ENCODE results near the gene NEGR1. TPM values are rescaled to one million over a fixed set of nuclear protein-coding genes. Genes with fewer than 3 reads are reported as not detected.

Gene NEGR1
- total RNA-seq, 4 donors from 2014 or later, result 4.6 to 5.7 (median 5.0) TPM

DNA sequence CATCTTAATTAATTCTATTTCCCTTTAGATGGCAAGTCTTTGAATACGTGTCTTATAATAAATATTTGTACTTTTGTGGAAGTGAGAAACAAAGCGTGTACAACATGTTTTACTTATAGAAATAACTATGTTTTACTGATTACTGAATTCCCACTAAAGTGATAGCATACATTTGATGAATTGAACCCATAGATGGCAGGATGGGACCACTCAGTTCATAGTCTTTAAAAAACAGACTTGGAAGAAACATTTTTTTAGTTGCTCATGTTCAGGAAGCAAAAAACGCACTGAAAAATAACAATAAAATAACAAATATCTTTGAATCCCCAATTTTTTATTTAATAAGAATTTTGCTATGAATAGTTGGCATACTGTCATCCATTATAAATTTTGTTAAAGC is 694.4 kb downstream of the NEGR1 start:
- no peak for DNase-seq
- Histone ChIP-seq H3K9me3 (no peaks in the 10 kb centered on the region), H3K36me3 (no peaks in the 10 kb centered on the region), H3K27ac (no peak overlapping the region), H3K27me3 (no peaks in the 10 kb centered on the region), H3K4me1 (no peaks in the 10 kb centered on the region), H3K4me3 (no peak overlapping the region)
- intact Hi-C loops (cut with DNase I; ENCODE audit: low total_unique reads) (no loop called here), in situ Hi-C loops (cut with MboI; ENCODE audit: low sequenced_read_pairs in 4 of 4) (no loop called here)
- no peak for ATAC-seq
- no peak for TF ChIP-seq POLR2A (IDR thresholded peaks at IDR 0.05)
- TF ChIP-seq, protein P1, sequence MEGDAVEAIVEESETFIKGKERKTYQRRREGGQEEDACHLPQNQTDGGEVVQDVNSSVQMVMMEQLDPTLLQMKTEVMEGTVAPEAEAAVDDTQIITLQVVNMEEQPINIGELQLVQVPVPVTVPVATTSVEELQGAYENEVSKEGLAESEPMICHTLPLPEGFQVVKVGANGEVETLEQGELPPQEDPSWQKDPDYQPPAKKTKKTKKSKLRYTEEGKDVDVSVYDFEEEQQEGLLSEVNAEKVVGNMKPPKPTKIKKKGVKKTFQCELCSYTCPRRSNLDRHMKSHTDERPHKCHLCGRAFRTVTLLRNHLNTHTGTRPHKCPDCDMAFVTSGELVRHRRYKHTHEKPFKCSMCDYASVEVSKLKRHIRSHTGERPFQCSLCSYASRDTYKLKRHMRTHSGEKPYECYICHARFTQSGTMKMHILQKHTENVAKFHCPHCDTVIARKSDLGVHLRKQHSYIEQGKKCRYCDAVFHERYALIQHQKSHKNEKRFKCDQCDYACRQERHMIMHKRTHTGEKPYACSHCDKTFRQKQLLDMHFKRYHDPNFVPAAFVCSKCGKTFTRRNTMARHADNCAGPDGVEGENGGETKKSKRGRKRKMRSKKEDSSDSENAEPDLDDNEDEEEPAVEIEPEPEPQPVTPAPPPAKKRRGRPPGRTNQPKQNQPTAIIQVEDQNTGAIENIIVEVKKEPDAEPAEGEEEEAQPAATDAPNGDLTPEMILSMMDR (IDR thresholded peaks at IDR 0.05 in 4 of 5, conservative IDR thresholded peaks at IDR 0.05 in 1 of 5), result no peak

DNA sequence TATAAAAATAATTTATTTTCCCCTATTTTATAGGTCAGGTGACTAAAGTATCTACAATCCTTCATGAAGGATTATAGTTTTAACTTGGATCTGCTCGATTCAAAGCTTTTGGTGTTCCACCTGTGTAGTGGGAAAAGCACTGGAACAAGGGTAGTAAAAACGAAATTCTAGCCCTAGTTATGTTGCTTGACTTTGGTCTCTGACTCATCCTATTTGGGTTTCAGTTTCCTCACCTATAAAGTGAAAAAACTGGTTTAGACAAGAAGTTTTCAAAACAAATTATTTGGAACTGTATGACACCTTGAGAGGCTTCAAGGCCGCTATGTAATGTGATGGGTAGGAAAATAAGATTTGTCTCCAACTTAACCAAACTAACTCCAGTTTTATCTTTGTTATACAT is 696.3 kb downstream of the NEGR1 start:
- DNase-seq, result no peak
- ATAC-seq, result no peak
- H3K9me3 ChIP-seq, result no peaks in the 10 kb centered on the region
- in situ Hi-C loops (cut with MboI; ENCODE audit: low sequenced_read_pairs in 4 of 4) (no loop called here), intact Hi-C loops (cut with DNase I; ENCODE audit: low total_unique reads) (no loop called here)
- H3K27ac ChIP-seq, result no peak overlapping the region
- TF ChIP-seq, protein P1 (IDR thresholded peaks at IDR 0.05 in 4 of 5, conservative IDR thresholded peaks at IDR 0.05 in 1 of 5), result no peak
- TF ChIP-seq POLR2A (IDR thresholded peaks at IDR 0.05), result no peak
- H3K27me3 ChIP-seq, result no peaks in the 10 kb centered on the region
- H3K4me1 ChIP-seq, result no peaks in the 10 kb centered on the region
- no peaks in the 10 kb centered on the region for H3K36me3 ChIP-seq
- H3K4me3 ChIP-seq, result no peak overlapping the region

DNA sequence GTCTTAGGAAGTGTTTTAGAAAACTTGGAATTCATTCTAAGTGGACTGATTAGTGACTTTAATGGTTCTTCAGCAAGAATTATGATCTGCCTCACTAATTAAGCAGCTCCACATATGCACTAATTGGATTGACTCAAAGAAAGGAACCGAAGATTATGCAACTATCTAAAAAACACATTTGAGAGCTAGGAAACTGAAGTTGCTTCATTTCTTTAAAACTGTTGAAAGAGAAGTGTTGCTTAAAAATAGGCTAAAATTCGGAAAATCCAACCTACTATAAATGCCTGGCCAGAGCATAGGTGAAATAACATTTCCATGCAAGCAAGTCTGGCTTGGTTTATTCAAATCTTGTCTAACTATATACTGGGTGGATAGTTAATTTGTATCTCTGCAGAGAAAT is 698.6 kb downstream of the NEGR1 start:
- DNase-seq (no peak), ATAC-seq (no peak)
- TF ChIP-seq, protein P1 (IDR thresholded peaks at IDR 0.05 in 4 of 5, conservative IDR thresholded peaks at IDR 0.05 in 1 of 5), result no peak
- no peak for TF ChIP-seq POLR2A (IDR thresholded peaks at IDR 0.05)
- in situ Hi-C loops (cut with MboI; ENCODE audit: low sequenced_read_pairs in 4 of 4) (no loop called here), intact Hi-C loops (cut with DNase I; ENCODE audit: low total_unique reads) (no loop called here)
- H3K27me3 ChIP-seq, result no peaks in the 10 kb centered on the region
- no peaks in the 10 kb centered on the region for H3K36me3 ChIP-seq
- no peaks in the 10 kb centered on the region for H3K9me3 ChIP-seq
- no peak overlapping the region for H3K4me3 ChIP-seq
- H3K4me1 ChIP-seq, result no peaks in the 10 kb centered on the region
- H3K27ac ChIP-seq, result no peak overlapping the region

DNA sequence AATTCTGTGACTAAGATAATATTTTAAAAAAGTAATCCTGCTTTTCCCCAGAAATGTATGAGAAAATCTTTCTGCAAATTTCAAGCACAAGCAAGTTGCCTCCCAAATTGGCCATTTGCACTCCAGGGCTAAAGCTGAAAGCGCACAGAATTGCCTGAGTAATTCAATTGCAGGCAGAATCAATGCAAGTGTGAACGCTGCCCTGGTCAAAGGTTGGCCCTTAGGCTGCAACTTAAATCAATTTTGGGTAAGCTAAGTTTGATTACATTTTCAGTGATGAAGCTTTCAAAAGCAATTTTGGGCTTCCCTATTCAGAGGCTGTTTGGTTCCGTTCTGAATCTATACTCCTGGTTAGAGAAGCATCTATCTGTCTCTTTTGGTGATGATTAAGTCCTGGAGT is 699.7 kb downstream of the NEGR1 start:
- no peak overlapping the region for H3K27ac ChIP-seq
- no peak for ATAC-seq
- no peaks in the 10 kb centered on the region for H3K4me1 ChIP-seq
- no peak for DNase-seq
- no peaks in the 10 kb centered on the region for H3K27me3 ChIP-seq
- H3K36me3 ChIP-seq, result no peaks in the 10 kb centered on the region
- intact Hi-C loops (cut with DNase I; ENCODE audit: low total_unique reads) (no loop called here), in situ Hi-C loops (cut with MboI; ENCODE audit: low sequenced_read_pairs in 4 of 4) (no loop called here)
- no peak overlapping the region for H3K4me3 ChIP-seq
- H3K9me3 ChIP-seq, result no peaks in the 10 kb centered on the region
- TF ChIP-seq POLR2A (IDR thresholded peaks at IDR 0.05), result no peak
- TF ChIP-seq, protein P1 (IDR thresholded peaks at IDR 0.05 in 4 of 5, conservative IDR thresholded peaks at IDR 0.05 in 1 of 5), result no peak

DNA sequence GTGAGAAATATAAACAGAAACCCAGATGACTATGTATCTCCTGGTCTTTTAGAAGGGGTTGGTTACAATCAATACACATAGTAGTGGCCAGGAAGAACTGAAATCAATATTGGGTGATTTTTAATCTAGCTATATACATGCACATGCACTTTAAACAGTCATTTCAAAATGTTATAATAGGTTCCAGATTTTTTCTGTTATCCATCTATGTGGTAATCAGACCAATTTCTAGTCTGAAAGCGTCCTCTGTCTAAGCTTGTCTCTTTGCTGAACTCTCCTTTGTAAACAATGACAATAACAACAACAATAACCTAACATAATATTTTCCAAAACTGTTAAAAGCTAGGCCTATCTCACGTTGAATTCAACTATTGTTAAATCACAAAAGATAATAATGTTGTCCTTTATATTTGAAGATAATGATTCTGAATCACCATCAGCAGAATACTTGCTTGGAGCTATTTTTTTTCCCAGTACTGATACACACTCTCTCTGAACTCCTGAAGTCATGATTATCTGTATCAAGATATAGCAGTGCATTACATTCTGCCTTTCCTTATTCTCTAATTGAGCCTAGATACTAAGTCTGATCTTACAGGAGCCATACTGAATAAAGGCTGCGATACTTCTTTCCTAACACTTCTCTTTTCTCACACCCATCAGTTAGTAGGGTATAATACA is 704.7 kb downstream of the NEGR1 start:
- no peak for ATAC-seq

More for the DNA sequence above, 704.7 kb downstream of the NEGR1 start:
- no peak for TF ChIP-seq POLR2A (IDR thresholded peaks at IDR 0.05)
- TF ChIP-seq, protein P1 (IDR thresholded peaks at IDR 0.05 in 4 of 5, conservative IDR thresholded peaks at IDR 0.05 in 1 of 5), result no peak
- H3K9me3 ChIP-seq, result no peaks in the 10 kb centered on the region
- intact Hi-C loops (cut with DNase I; ENCODE audit: low total_unique reads), result no loop called here
- no peaks in the 10 kb centered on the region for H3K36me3 ChIP-seq
- H3K27me3 ChIP-seq, result no peaks in the 10 kb centered on the region
- H3K27ac ChIP-seq, result no peak overlapping the region
- DNase-seq, result no peak
- in situ Hi-C loops (cut with MboI; ENCODE audit: low sequenced_read_pairs in 4 of 4), result no loop called here
- H3K4me3 ChIP-seq, result no peak overlapping the region
- H3K4me1 ChIP-seq, result no peaks in the 10 kb centered on the region
